ENCODE data around the gene PCNX3. TPM values are rescaled to one million over a fixed set of nuclear protein-coding genes. Genes with fewer than 3 reads are reported as not detected.

The PCNX3 gene
- polyA plus RNA-seq, 3 donors: 0.58 to 36.4 (median 1.7) TPM

GRCh38 chr11:65615950-65616574 lies 486 bp downstream of the PCNX3 start:
- intact Hi-C loops (cut with micrococcal nuclease): loop anchor here (2.0 to 10.0 kb wide), 4 partner anchors 36 to 71 kb away; partner anchors contain the start of gene ZNRD2 (in 1 of the 2)
- H3K27ac ChIP-seq (ENCODE audit: low read depth in 1 of 2, low read length in 2 of 2): peak overlapping the region; percentile 94 to 96
- no peak for DNase-seq
- peak overlapping the region; percentile 65 for H2AFZ ChIP-seq (ENCODE audit: insufficient read depth, low read depth, low read length, poor library complexity, severe bottlenecking)
- H3K4me1 Mint-ChIP-seq: peaks cover 33% of the 10 kb centered on the region
- H4K20me1 ChIP-seq (ENCODE audit: insufficient read depth, low read length): peaks cover 83% of the 10 kb centered on the region
- H3K4me2 ChIP-seq (replicated peaks; ENCODE audit: extremely low read depth, low read length, poor library complexity, severe bottlenecking): peak overlapping the region; percentile 92
- peak overlapping the region; percentile 92 for H3K9ac ChIP-seq (ENCODE audit: insufficient read depth, low read length, poor library complexity, severe bottlenecking)
- H3K4me3 Mint-ChIP-seq: peak overlapping the region; percentile 89 to 93
- peaks cover 34 to 47% of the 10 kb centered on the region in 2 donors for H3K4me1 ChIP-seq (ENCODE audit: control insufficient read depth in 1 of 2, insufficient read depth in 2 of 2, low read length in 2 of 2)
- peaks cover 35 to 61% of the 10 kb centered on the region in 2 donors for H3K36me3 Mint-ChIP-seq
- peak overlapping the region; percentile 89 to 99 (median 96) for H3K27ac Mint-ChIP-seq
- H3K27me3 Mint-ChIP-seq (ENCODE audit: low read depth in 3 of 3): no peaks in the 10 kb centered on the region
- H3K27me3 ChIP-seq (ENCODE audit: control insufficient read depth in 2 of 2, insufficient read depth in 2 of 2, low read length in 2 of 2): no peaks in the 10 kb centered on the region
- peaks cover 84% of the 10 kb centered on the region for H3K79me2 ChIP-seq (ENCODE audit: insufficient read depth, low read length)
- peak overlapping the region; percentile 76 to 96 (median 79) for H3K4me3 ChIP-seq (replicated peaks in 1 of 3; ENCODE audit: low read depth in 2 of 3, low read length in 3 of 3)
- H3K9me3 Mint-ChIP-seq: peaks cover 0 to 1% (median 0%) of the 10 kb centered on the region in 7 donors
- under 1% methylated on average over 34 of the region's 50 CpGs for WGBS (ENCODE audit: insufficient coverage)
- TF ChIP-seq, protein P1, sequence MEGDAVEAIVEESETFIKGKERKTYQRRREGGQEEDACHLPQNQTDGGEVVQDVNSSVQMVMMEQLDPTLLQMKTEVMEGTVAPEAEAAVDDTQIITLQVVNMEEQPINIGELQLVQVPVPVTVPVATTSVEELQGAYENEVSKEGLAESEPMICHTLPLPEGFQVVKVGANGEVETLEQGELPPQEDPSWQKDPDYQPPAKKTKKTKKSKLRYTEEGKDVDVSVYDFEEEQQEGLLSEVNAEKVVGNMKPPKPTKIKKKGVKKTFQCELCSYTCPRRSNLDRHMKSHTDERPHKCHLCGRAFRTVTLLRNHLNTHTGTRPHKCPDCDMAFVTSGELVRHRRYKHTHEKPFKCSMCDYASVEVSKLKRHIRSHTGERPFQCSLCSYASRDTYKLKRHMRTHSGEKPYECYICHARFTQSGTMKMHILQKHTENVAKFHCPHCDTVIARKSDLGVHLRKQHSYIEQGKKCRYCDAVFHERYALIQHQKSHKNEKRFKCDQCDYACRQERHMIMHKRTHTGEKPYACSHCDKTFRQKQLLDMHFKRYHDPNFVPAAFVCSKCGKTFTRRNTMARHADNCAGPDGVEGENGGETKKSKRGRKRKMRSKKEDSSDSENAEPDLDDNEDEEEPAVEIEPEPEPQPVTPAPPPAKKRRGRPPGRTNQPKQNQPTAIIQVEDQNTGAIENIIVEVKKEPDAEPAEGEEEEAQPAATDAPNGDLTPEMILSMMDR (IDR thresholded peaks at IDR 0.05): no peak
- H3K36me3 ChIP-seq (replicated peaks in 1 of 2; ENCODE audit: control insufficient read depth in 1 of 2, insufficient read depth in 2 of 2, low read length in 2 of 2): peaks cover 44 to 48% of the 10 kb centered on the region in 2 donors
- no peaks in the 10 kb centered on the region for H3K9me3 ChIP-seq (replicated peaks in 1 of 2; ENCODE audit: control insufficient read depth in 1 of 2, insufficient read depth in 1 of 2, low read length in 2 of 2)

GRCh38 chr11:65616575-65617001 lies 1.0 kb downstream of the PCNX3 start:
- Mint-ChIP-seq H3K36me3 (peaks cover 38 to 66% of the 10 kb centered on the region in 2 donors), H3K27ac (peak overlapping the region; percentile 60 to 95 (median 90)), H3K9me3 (peaks cover 0 to 1% (median 0%) of the 10 kb centered on the region in 7 donors), H3K4me3 (peak overlapping the region; percentile 82 to 93), H3K4me1 (peaks cover 31% of the 10 kb centered on the region), H3K27me3 (ENCODE audit: low read depth in 3 of 3) (no peaks in the 10 kb centered on the region)
- Histone ChIP-seq H3K4me1 (ENCODE audit: control insufficient read depth in 1 of 2, insufficient read depth in 2 of 2, low read length in 2 of 2) (peaks cover 30 to 42% of the 10 kb centered on the region in 2 donors), H3K79me2 (ENCODE audit: insufficient read depth, low read length) (peaks cover 84% of the 10 kb centered on the region), H3K9ac (ENCODE audit: insufficient read depth, low read length, poor library complexity, severe bottlenecking) (peak overlapping the region; percentile 92), H4K20me1 (ENCODE audit: insufficient read depth, low read length) (peaks cover 82% of the 10 kb centered on the region), H3K27ac (ENCODE audit: low read depth in 1 of 2, low read length in 2 of 2) (peak overlapping the region in 1 of 2 donors; percentile 96), H3K4me2 (replicated peaks; ENCODE audit: extremely low read depth, low read length, poor library complexity, severe bottlenecking) (peak overlapping the region; percentile 92), H3K36me3 (replicated peaks in 1 of 2; ENCODE audit: control insufficient read depth in 1 of 2, insufficient read depth in 2 of 2, low read length in 2 of 2) (peaks cover 50 to 53% of the 10 kb centered on the region in 2 donors), H3K27me3 (ENCODE audit: control insufficient read depth in 2 of 2, insufficient read depth in 2 of 2, low read length in 2 of 2) (no peaks in the 10 kb centered on the region), H3K4me3 (replicated peaks in 1 of 3; ENCODE audit: low read depth in 2 of 3, low read length in 3 of 3) (peak overlapping the region; percentile 76 to 96 (median 79)), H2AFZ (ENCODE audit: insufficient read depth, low read depth, low read length, poor library complexity, severe bottlenecking) (no peak overlapping the region), H3K9me3 (replicated peaks in 1 of 2; ENCODE audit: control insufficient read depth in 1 of 2, insufficient read depth in 1 of 2, low read length in 2 of 2) (no peaks in the 10 kb centered on the region)
- TF ChIP-seq, protein P1 (IDR thresholded peaks at IDR 0.05): no peak
- intact Hi-C loops (cut with micrococcal nuclease): loop anchor here (5.0 to 10.0 kb wide), 2 partner anchors 36 to 72 kb away; no protein-coding TSS in a partner anchor
- 95% methylated on average over 7 of the region's 10 CpGs for WGBS (ENCODE audit: insufficient coverage)
- no peak for DNase-seq
